OCI-LY3 (cell line): ENCODE measurements around the gene NKX2-4.

ENCODE experiments used
- CTCF ChIP-seq: fragments of 200-600, 300-600 bp; sonication (generic); IDR thresholded peaks from 2 replicates; pipeline ENCODE4 v1.5.1; 2014; ENCODE audit warnings: antibody characterized with exemption, low read length, low read depth
- EZH2phosphoT487 ChIP-seq: fragments of 200-600 bp; shearing (Covaris generic); IDR thresholded peaks from 2 replicates; pipeline ENCODE4 v1.6.1; 2018; ENCODE audit warnings: antibody characterized with exemption, mixed run types, low read depth

- TF ChIP-seq CTCF (no peak), EZH2phosphoT487 (no peak)
Observed at GRCh38 chr20:21355981-21356380, 41.3 kb downstream of the NKX2-4 start.
